ENCODE measurements around the gene STRBP. TPM values are rescaled to one million over a fixed set of nuclear protein-coding genes. Genes with fewer than 3 reads are reported as not detected.

STRBP gene
- total and polyA plus RNA-seq, 9 of the 15 experiments (the other 6 are each of a cell fraction or from before 2014, with no cell fraction given) = 27.7 to 84.0 (median 70.2) TPM

DNA sequence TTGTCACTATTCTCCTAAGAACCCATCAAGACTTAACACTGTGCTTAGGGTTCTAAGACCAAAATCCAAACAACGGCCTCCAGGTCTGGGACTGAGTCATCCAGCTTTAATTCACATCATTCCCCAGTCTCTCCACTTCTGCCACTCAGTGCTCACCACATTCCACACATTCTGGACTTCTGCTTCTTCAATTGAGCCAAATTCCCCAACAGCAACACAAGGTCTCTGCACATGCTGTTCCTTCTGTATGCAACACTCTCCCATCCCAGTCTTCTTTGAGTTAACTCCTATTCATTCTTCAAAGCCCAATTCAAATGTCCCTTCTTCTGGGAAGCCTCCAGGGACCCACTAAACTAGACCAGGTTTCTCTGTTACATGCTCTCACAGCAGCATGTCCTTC lies 137.1 kb downstream of the STRBP start (continued):
- TF ChIP-seq, protein P1, sequence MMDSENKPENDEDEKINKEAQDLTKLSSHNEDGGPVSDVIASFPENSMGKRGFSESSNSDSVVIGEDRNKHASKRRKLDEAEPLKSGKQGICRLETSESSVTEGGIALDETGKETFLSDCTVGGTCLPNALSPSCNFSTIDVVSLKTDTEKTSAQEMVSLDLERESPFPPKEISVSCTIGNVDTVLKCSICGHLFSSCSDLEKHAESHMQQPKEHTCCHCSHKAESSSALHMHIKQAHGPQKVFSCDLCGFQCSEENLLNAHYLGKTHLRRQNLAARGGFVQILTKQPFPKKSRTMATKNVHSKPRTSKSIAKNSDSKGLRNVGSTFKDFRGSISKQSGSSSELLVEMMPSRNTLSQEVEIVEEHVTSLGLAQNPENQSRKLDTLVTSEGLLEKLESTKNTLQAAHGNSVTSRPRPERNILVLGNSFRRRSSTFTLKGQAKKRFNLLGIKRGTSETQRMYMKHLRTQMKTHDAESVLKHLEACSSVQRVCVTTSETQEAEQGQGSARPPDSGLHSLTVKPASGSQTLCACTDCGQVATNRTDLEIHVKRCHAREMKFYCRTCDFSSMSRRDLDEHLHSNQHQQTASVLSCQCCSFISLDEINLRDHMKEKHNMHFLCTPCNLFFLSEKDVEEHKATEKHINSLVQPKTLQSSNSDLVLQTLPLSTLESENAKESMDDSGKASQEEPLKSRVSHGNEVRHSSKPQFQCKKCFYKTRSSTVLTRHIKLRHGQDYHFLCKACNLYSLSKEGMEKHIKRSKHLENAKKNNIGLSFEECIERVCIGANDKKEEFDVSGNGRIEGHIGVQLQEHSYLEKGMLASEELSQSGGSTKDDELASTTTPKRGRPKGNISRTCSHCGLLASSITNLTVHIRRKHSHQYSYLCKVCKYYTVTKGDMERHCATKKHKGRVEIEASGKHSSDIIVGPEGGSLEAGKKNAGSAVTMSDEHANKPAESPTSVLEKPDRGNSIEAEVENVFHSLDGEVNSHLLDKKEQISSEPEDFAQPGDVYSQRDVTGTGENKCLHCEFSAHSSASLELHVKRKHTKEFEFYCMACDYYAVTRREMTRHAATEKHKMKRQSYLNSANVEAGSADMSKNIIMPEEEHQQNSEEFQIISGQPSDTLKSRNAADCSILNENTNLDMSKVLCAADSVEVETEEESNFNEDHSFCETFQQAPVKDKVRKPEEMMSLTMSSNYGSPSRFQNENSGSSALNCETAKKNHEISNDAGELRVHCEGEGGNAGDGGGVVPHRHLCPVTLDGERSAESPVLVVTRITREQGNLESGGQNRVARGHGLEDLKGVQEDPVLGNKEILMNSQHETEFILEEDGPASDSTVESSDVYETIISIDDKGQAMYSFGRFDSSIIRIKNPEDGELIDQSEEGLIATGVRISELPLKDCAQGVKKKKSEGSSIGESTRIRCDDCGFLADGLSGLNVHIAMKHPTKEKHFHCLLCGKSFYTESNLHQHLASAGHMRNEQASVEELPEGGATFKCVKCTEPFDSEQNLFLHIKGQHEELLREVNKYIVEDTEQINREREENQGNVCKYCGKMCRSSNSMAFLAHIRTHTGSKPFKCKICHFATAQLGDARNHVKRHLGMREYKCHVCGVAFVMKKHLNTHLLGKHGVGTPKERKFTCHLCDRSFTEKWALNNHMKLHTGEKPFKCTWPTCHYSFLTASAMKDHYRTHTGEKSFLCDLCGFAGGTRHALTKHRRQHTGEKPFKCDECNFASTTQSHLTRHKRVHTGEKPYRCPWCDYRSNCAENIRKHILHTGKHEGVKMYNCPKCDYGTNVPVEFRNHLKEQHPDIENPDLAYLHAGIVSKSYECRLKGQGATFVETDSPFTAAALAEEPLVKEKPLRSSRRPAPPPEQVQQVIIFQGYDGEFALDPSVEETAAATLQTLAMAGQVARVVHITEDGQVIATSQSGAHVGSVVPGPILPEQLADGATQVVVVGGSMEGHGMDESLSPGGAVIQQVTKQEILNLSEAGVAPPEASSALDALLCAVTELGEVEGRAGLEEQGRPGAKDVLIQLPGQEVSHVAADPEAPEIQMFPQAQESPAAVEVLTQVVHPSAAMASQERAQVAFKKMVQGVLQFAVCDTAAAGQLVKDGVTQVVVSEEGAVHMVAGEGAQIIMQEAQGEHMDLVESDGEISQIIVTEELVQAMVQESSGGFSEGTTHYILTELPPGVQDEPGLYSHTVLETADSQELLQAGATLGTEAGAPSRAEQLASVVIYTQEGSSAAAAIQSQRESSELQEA (IDR thresholded peaks at IDR 0.05; ENCODE audit: low read depth) = no peak
- TF ChIP-seq MTA2 (IDR thresholded peaks at IDR 0.05; ENCODE audit: low read depth) = no peak
- no peak for TF ChIP-seq KAT8 (IDR thresholded peaks at IDR 0.05; ENCODE audit: low read depth)
- no peak for TF ChIP-seq ZNF24 (IDR thresholded peaks at IDR 0.05)
- TF ChIP-seq, protein P2, sequence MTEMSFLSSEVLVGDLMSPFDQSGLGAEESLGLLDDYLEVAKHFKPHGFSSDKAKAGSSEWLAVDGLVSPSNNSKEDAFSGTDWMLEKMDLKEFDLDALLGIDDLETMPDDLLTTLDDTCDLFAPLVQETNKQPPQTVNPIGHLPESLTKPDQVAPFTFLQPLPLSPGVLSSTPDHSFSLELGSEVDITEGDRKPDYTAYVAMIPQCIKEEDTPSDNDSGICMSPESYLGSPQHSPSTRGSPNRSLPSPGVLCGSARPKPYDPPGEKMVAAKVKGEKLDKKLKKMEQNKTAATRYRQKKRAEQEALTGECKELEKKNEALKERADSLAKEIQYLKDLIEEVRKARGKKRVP (CRISPR knock-in tag; IDR thresholded peaks at IDR 0.05) = no peak

All from K562 (cell line).